ENCODE results near the gene IFITM1.
"Not testable (repeated sequence)": the region's sequence is repeated elsewhere in the genome, so short reads cannot be mapped to it uniquely, and the experiment has no call there.

IFITM1 gene

GRCh38 chr11:328012-328411 lies 14.2 kb downstream of the IFITM1 start:
- no peak for TF ChIP-seq POLR2A (IDR thresholded peaks at IDR 0.05; ENCODE audit: low read depth, low read length)
- FAIRE-seq (no peak), DNase-seq (ENCODE audit: insufficient read length, low spot score) (no peak)

GRCh38 chr11:328516-329100 lies 14.8 kb downstream of the IFITM1 start:
- FAIRE-seq; DNase-seq (ENCODE audit: insufficient read length, low spot score): not testable (repeated sequence)

- DNase-seq (ENCODE audit: insufficient read length, low spot score) (no peak), FAIRE-seq (no peak)
- no peak for TF ChIP-seq POLR2A (IDR thresholded peaks at IDR 0.05; ENCODE audit: low read depth, low read length)
Measured at GRCh38 chr11:329886-330253, 16.0 kb downstream of the IFITM1 start.

- DNase-seq (ENCODE audit: insufficient read length, low spot score) (no peak), FAIRE-seq (no peak)
- TF ChIP-seq POLR2A (IDR thresholded peaks at IDR 0.05; ENCODE audit: low read depth, low read length), result no peak
Measured at GRCh38 chr11:330307-330693, 16.5 kb downstream of the IFITM1 start.

- TF ChIP-seq POLR2A (IDR thresholded peaks at IDR 0.05; ENCODE audit: low read depth, low read length), result no peak
- DNase-seq (ENCODE audit: insufficient read length, low spot score) (no peak), FAIRE-seq (no peak)
Measured at GRCh38 chr11:330694-331357, 17.0 kb downstream of the IFITM1 start.

- no peak for TF ChIP-seq POLR2A (IDR thresholded peaks at IDR 0.05; ENCODE audit: low read depth, low read length)
- FAIRE-seq, result no peak
Measured at GRCh38 chr11:331358-332060, 17.7 kb downstream of the IFITM1 start.

GRCh38 chr11:332651-333480 lies 19.0 kb downstream of the IFITM1 start:
- FAIRE-seq (no peak), DNase-seq (ENCODE audit: insufficient read length, low spot score) (no peak)
- TF ChIP-seq POLR2A (IDR thresholded peaks at IDR 0.05; ENCODE audit: low read depth, low read length), result no peak

More at GRCh38 chr11:331358-332060, 17.7 kb downstream of the IFITM1 start:
- DNase-seq (ENCODE audit: insufficient read length, low spot score), result no peak

- DNase-seq (ENCODE audit: insufficient read length, low spot score); FAIRE-seq: not testable (repeated sequence)
Measured at GRCh38 chr11:333616-334263, 19.9 kb downstream of the IFITM1 start.

- no peak for DNase-seq (ENCODE audit: insufficient read length, low spot score)
- no peak for TF ChIP-seq POLR2A (IDR thresholded peaks at IDR 0.05; ENCODE audit: low read depth, low read length)
- FAIRE-seq, result no peak
Measured at GRCh38 chr11:334264-334994, 20.6 kb downstream of the IFITM1 start.

- FAIRE-seq, result no peak
- no peak for DNase-seq (ENCODE audit: insufficient read length, low spot score)
- TF ChIP-seq POLR2A (IDR thresholded peaks at IDR 0.05; ENCODE audit: low read depth, low read length), result no peak
Measured at GRCh38 chr11:335779-336658, 22.2 kb downstream of the IFITM1 start.

GRCh38 chr11:336659-337198 lies 22.9 kb downstream of the IFITM1 start:
- FAIRE-seq (no peak), DNase-seq (ENCODE audit: insufficient read length, low spot score) (no peak)
- no peak for TF ChIP-seq POLR2A (IDR thresholded peaks at IDR 0.05; ENCODE audit: low read depth, low read length)

GRCh38 chr11:337711-338110 lies 23.9 kb downstream of the IFITM1 start:
- DNase-seq (ENCODE audit: insufficient read length, low spot score), result no peak
- no peak for FAIRE-seq
- no peak for TF ChIP-seq POLR2A (IDR thresholded peaks at IDR 0.05; ENCODE audit: low read depth, low read length)

Measured in H54 (cell line).